OCI-LY3 (cell line): ENCODE measurements around the gene CLTB.
"Not testable (repeated sequence)": the region's sequence is repeated elsewhere in the genome, so short reads cannot be mapped to it uniquely, and the experiment has no call there.

Experiments used
- CTCF ChIP-seq: fragments of 200-600, 300-600 bp; sonication (generic); IDR thresholded peaks from 2 replicates; pipeline ENCODE4 v1.5.1; 2014; ENCODE audit warnings: antibody characterized with exemption, low read length, low read depth
- EZH2phosphoT487 ChIP-seq: fragments of 200-600 bp; shearing (Covaris generic); IDR thresholded peaks from 2 replicates; pipeline ENCODE4 v1.6.1; 2018; ENCODE audit warnings: antibody characterized with exemption, mixed run types, low read depth

GRCh38 chr5:176408252-176408573 is 8.1 kb downstream of the CLTB start:
- not testable (repeated sequence) for TF ChIP-seq CTCF, EZH2phosphoT487
